BLaER1 (cell line): ENCODE measurements around the gene LACTB.

Source experiments
- H3K27ac ChIP-seq: shearing (Covaris generic); formaldehyde crosslinking; 2 replicates; pipeline ENCODE4 v1.8.1; 2022
- H3K27me3 ChIP-seq: shearing (Covaris generic); formaldehyde crosslinking; 2 replicates; pipeline ENCODE4 v1.8.1; 2022
- H3K36me3 ChIP-seq: shearing (Covaris generic); formaldehyde crosslinking; 2 replicates; pipeline ENCODE4 v1.8.1; 2022
- H3K4me1 ChIP-seq: shearing (Covaris generic); formaldehyde crosslinking; 2 replicates; pipeline ENCODE4 v1.8.1; 2022
- H3K4me2 ChIP-seq: shearing (Covaris generic); formaldehyde crosslinking; 2 replicates; pipeline ENCODE4 v1.8.1; 2022
- H3K4me3 ChIP-seq: shearing (Covaris generic); formaldehyde crosslinking; 2 replicates; pipeline ENCODE4 v1.8.1; 2022
- H3K9ac ChIP-seq: shearing (Covaris generic); formaldehyde crosslinking; 2 replicates; pipeline ENCODE4 v1.8.1; 2022
- H3K9me3 ChIP-seq: shearing (Covaris generic); formaldehyde crosslinking; 2 replicates; pipeline ENCODE4 v1.8.1; 2022
- H4K20me1 ChIP-seq: shearing (Covaris generic); formaldehyde crosslinking; 2 replicates; pipeline ENCODE4 v1.8.1; 2022
- Cebpa-rat ChIP-seq: shearing (Covaris generic); IDR thresholded peaks from 2 replicates; pipeline ENCODE4 v1.8.1; 2022

LACTB gene

GRCh38 chr15:63079947-63080626, 41.6 kb upstream of the LACTB start:
- Histone ChIP-seq H3K4me3 (no peak overlapping the region), H4K20me1 (no peaks in the 10 kb centered on the region), H3K4me1 (no peaks in the 10 kb centered on the region)

DNA sequence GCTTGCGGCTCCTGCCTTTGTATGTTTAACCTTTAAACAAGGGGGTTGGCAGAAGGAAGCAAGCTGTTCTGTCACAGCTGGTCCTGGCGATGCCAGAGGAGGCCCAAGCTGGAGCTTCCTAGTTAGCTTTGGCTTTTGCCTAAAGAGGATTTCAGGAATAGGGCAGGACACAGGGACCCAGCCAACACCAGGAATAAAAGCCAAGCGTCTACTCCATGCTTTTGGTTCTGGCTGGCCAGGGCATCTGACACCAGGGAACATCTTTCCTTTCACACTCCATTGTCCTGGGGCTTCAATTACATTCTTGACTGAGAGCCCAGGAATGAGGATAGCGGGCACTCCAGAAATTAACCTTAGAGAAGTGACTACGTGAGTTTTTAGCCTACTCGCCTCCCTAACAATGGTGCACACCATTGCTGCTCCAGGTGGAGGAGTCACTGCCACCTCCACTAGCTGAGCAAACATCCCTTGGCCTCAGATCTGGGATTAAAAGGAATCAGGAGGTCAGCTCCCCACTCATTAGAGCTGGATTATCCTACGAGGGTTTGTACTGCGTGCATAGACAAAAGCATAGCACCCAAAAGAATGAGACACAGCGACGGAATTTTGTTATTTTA, 40.9 kb upstream of the LACTB start:
- H4K20me1 ChIP-seq, result no peaks in the 10 kb centered on the region
- no peaks in the 10 kb centered on the region for H3K9me3 ChIP-seq
- H3K4me2 ChIP-seq, result no peak overlapping the region
- no peaks in the 10 kb centered on the region for H3K27me3 ChIP-seq
- H3K4me1 ChIP-seq, result no peaks in the 10 kb centered on the region
- H3K36me3 ChIP-seq, result no peaks in the 10 kb centered on the region
- no peak overlapping the region for H3K4me3 ChIP-seq
- no peak overlapping the region for H3K27ac ChIP-seq
- TF ChIP-seq Cebpa-rat, result no peak
- H3K9ac ChIP-seq, result no peak overlapping the region

More at GRCh38 chr15:63079947-63080626, 41.6 kb upstream of the LACTB start:
- no peak overlapping the region for H3K4me2 ChIP-seq
- H3K9me3 ChIP-seq, result no peaks in the 10 kb centered on the region
- H3K9ac ChIP-seq, result no peak overlapping the region
- H3K27me3 ChIP-seq, result no peaks in the 10 kb centered on the region
- no peaks in the 10 kb centered on the region for H3K36me3 ChIP-seq
- H3K27ac ChIP-seq, result no peak overlapping the region
- no peak for TF ChIP-seq Cebpa-rat

GRCh38 chr15:63082366-63082765, 39.3 kb upstream of the LACTB start:
- Histone ChIP-seq H3K4me1 (no peaks in the 10 kb centered on the region), H4K20me1 (no peaks in the 10 kb centered on the region), H3K27me3 (no peaks in the 10 kb centered on the region), H3K4me3 (no peak overlapping the region), H3K36me3 (no peaks in the 10 kb centered on the region), H3K4me2 (no peak overlapping the region), H3K9me3 (no peaks in the 10 kb centered on the region), H3K9ac (no peak overlapping the region), H3K27ac (no peak overlapping the region)
- TF ChIP-seq Cebpa-rat, result no peak

- TF ChIP-seq Cebpa-rat, result no peak
- Histone ChIP-seq H4K20me1 (no peaks in the 10 kb centered on the region), H3K9me3 (no peaks in the 10 kb centered on the region), H3K4me2 (no peak overlapping the region), H3K27me3 (no peaks in the 10 kb centered on the region), H3K4me1 (peaks cover 5% of the 10 kb centered on the region), H3K9ac (no peak overlapping the region), H3K4me3 (no peak overlapping the region), H3K27ac (no peak overlapping the region), H3K36me3 (no peaks in the 10 kb centered on the region)
Observed at GRCh38 chr15:63083044-63083443, 38.6 kb upstream of the LACTB start.

DNA sequence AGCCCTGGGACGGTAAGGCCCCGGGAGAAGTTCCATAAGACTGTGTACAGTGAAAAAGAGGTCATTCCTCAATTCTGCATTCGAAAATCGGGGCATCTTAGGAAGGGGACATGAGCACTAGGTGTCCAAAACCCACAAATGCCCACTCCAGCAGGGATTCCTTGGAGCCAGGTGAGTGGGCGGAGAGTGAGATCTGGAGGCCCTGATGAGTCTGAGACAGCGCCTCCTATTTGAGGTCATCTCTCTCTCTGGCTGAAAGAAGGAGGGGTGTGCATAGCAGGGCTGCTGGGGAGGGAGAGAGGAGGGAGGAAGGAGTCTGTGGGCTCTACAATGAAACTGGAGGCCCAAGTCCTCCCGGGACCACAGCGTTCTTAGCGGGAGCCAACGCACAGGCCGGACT, 38.1 kb upstream of the LACTB start:
- H3K36me3 ChIP-seq, result no peaks in the 10 kb centered on the region
- H3K9ac ChIP-seq, result no peak overlapping the region
- peaks cover 10% of the 10 kb centered on the region for H3K4me1 ChIP-seq
- TF ChIP-seq Cebpa-rat, result no peak
- H3K27me3 ChIP-seq, result no peaks in the 10 kb centered on the region
- no peaks in the 10 kb centered on the region for H4K20me1 ChIP-seq
- H3K4me2 ChIP-seq, result no peak overlapping the region
- H3K4me3 ChIP-seq, result no peak overlapping the region
- no peak overlapping the region for H3K27ac ChIP-seq
- H3K9me3 ChIP-seq, result no peaks in the 10 kb centered on the region

DNA sequence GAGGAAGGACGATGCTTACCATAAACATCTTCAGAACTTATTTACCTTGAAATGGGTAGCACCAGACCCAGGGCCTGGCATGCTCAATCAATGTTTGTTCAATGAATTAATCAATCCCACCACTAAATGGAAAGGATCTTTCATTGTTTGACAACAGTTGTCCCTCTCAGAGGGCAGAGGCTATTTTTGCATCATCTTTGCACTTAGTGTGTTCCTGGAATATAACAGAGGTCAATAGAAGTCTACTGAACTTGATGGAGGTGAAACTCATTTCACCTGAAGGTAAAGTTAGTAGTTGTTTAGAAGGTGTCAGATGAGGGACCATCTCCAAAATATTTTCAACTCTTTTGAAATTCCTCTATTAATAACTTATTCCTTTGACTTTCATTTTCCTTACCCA, 36.9 kb upstream of the LACTB start:
- Histone ChIP-seq H3K4me1 (peaks cover 22% of the 10 kb centered on the region), H3K4me3 (no peak overlapping the region), H3K9ac (no peak overlapping the region), H3K4me2 (no peak overlapping the region), H4K20me1 (no peaks in the 10 kb centered on the region), H3K27ac (no peak overlapping the region), H3K36me3 (no peaks in the 10 kb centered on the region), H3K9me3 (no peaks in the 10 kb centered on the region), H3K27me3 (no peaks in the 10 kb centered on the region)
- TF ChIP-seq Cebpa-rat, result no peak

GRCh38 chr15:63085289-63085688, 36.4 kb upstream of the LACTB start:
- H3K4me3 ChIP-seq, result no peak overlapping the region
- H3K4me1 ChIP-seq, result peaks cover 27% of the 10 kb centered on the region
- H4K20me1 ChIP-seq, result no peaks in the 10 kb centered on the region
- no peak for TF ChIP-seq Cebpa-rat
- no peaks in the 10 kb centered on the region for H3K27me3 ChIP-seq
- no peak overlapping the region for H3K27ac ChIP-seq
- no peaks in the 10 kb centered on the region for H3K36me3 ChIP-seq
- no peak overlapping the region for H3K4me2 ChIP-seq
- no peaks in the 10 kb centered on the region for H3K9me3 ChIP-seq
- no peak overlapping the region for H3K9ac ChIP-seq

DNA sequence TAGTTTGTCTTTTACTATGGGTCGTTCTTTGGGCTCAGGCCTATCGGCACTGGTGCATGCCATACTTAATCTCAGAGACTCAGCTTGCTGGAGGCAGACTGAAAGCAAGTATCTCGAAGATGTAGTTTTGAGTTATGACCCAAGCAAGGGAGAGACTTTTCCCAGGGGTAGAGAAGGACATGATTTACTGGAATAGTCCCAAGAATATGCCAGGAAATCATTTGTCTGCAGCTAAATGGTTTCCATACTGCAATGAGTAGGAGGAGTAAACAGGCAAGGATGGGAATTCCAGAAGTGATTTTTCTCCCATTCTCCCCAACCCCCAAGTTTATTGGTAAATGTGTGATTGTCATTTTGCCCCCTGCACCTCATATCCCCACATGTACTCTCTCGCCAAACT, 35.4 kb upstream of the LACTB start:
- TF ChIP-seq Cebpa-rat, result no peak
- Histone ChIP-seq H3K9ac (no peak overlapping the region), H3K36me3 (no peaks in the 10 kb centered on the region), H3K27me3 (no peaks in the 10 kb centered on the region), H3K9me3 (no peaks in the 10 kb centered on the region), H3K4me3 (no peak overlapping the region), H3K4me1 (peaks cover 31% of the 10 kb centered on the region), H3K27ac (no peak overlapping the region), H3K4me2 (no peak overlapping the region), H4K20me1 (no peaks in the 10 kb centered on the region)

DNA sequence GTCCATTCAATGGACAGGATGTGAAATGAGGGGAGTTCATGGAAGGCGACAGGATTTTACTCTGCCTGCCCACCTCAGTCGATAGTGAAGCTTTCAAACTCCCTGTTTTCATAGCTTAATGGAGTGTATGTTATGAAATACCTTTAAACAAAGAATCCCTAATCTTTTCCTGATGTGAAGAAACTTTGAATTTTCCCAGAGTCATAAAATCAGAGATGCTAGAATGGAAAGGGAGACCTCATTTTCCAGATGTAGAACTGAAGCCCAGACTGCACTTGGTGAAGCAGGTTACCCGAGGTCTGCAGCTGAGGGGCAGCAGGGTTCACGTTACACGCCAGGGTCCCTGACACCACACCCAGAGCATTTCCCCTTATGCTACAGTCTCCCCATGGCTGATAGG, 34.7 kb upstream of the LACTB start:
- Histone ChIP-seq H3K27ac (no peak overlapping the region), H3K36me3 (no peaks in the 10 kb centered on the region), H3K9me3 (no peaks in the 10 kb centered on the region), H3K4me2 (no peak overlapping the region), H4K20me1 (no peaks in the 10 kb centered on the region), H3K4me1 (peaks cover 31% of the 10 kb centered on the region), H3K4me3 (no peak overlapping the region), H3K9ac (no peak overlapping the region), H3K27me3 (no peaks in the 10 kb centered on the region)
- no peak for TF ChIP-seq Cebpa-rat

DNA sequence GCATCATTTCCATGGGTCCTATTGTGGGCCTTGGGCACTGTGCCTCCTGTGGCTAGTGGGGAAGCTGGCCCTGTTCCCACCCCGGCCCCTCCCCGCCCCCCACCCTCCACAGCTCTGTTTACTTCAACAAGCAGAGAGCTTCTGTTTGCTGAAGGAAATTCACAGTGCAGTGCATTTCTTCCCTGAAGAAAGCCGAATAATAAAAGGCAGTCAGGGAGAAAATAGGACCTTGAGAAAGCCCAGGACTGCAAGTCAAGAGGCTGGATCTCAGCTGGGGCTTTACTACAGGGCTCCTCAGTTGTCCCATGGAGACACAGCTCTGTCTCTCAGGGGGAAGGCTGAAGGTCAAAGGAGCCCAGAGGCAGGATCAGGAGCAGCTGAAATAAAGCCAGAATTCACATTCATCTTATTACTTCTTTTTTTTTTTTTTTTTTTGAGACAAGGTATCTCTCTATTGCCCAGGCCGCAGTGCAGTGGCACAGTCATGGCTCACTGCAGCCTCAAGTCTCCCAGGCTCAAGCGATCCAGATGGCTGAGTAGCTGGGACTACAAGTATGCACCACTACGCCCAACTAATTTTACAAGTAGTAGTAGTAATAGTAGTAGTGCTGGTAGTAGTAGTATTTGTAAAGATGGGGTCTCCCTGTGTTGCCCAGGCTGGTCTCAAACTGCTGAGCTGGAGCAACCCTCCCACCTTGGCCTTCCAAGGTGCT, 33.0 kb upstream of the LACTB start:
- Histone ChIP-seq H3K27me3 (no peaks in the 10 kb centered on the region), H3K4me1 (peaks cover 33% of the 10 kb centered on the region), H3K4me2 (peak overlapping the region; percentile 79), H4K20me1 (no peaks in the 10 kb centered on the region), H3K4me3 (peak overlapping the region; percentile 31; the same call in 1 of the 2 replicates), H3K9ac (no peak overlapping the region; the same call in 1 of the 2 replicates), H3K9me3 (no peaks in the 10 kb centered on the region), H3K36me3 (no peaks in the 10 kb centered on the region), H3K27ac (peak overlapping the region; percentile 57)
- no peak for TF ChIP-seq Cebpa-rat
